GM19023 (cell line): ENCODE measurements around the gene CD109.
A peak's percentile ranks its signal among the peaks of the same experiment; 100 is the strongest.
"Not testable (repeated sequence)": the region's sequence is repeated elsewhere in the genome, so short reads cannot be mapped to it uniquely, and the experiment has no call there.

Source experiments
- ATAC-seq: cut with Tn5 transposase; IDR thresholded peaks from one replicate; pipeline ENCODE4 v1.9.1; 2021; ENCODE audit warnings: mild to moderate bottlenecking, moderate library complexity; ENCODE audit not compliant: unreplicated experiment

CD109 gene

GRCh38 chr6:73724389-73724788 lies 28.4 kb downstream of the CD109 start:
- ATAC-seq = no peak

- not testable (repeated sequence) for ATAC-seq
Measured at GRCh38 chr6:73725192-73725591, 29.2 kb downstream of the CD109 start.

- no peak for ATAC-seq
Measured at GRCh38 chr6:73727114-73727513, 31.1 kb downstream of the CD109 start.

- peak; percentile 62 for ATAC-seq
Measured at GRCh38 chr6:73728548-73729205, 32.7 kb downstream of the CD109 start.

GRCh38 chr6:73731285-73731684 lies 35.3 kb downstream of the CD109 start:
- no peak for ATAC-seq

GRCh38 chr6:73732845-73733675 lies 37.1 kb downstream of the CD109 start:
- ATAC-seq = peak; percentile 82

GRCh38 chr6:73733791-73734190 lies 37.8 kb downstream of the CD109 start:
- no peak for ATAC-seq

- no peak for ATAC-seq
Measured at GRCh38 chr6:73734832-73735453, 38.9 kb downstream of the CD109 start.

GRCh38 chr6:73738367-73739028 lies 42.5 kb downstream of the CD109 start:
- no peak for ATAC-seq

- peak; percentile 58 for ATAC-seq
Measured at GRCh38 chr6:73739096-73739495, 43.1 kb downstream of the CD109 start.

- ATAC-seq = no peak
Measured at GRCh38 chr6:73742433-73742832, 46.4 kb downstream of the CD109 start.

GRCh38 chr6:73743081-73743480 lies 47.1 kb downstream of the CD109 start:
- ATAC-seq = no peak

GRCh38 chr6:73743556-73743955 lies 47.6 kb downstream of the CD109 start:
- ATAC-seq = no peak

GRCh38 chr6:73746787-73747186 lies 50.8 kb downstream of the CD109 start:
- no peak for ATAC-seq

GRCh38 chr6:73747289-73747688 lies 51.3 kb downstream of the CD109 start:
- ATAC-seq = peak; percentile 96

GRCh38 chr6:73752943-73753342 lies 56.9 kb downstream of the CD109 start:
- no peak for ATAC-seq

- ATAC-seq = no peak
Measured at GRCh38 chr6:73766040-73766439, 70.0 kb downstream of the CD109 start.

- ATAC-seq = no peak
Measured at GRCh38 chr6:73768558-73768957, 72.6 kb downstream of the CD109 start.

GRCh38 chr6:73769976-73770375 lies 74.0 kb downstream of the CD109 start:
- no peak for ATAC-seq

GRCh38 chr6:73774311-73774774 lies 78.3 kb downstream of the CD109 start:
- ATAC-seq = no peak

GRCh38 chr6:73779943-73780342 lies 83.9 kb downstream of the CD109 start:
- no peak for ATAC-seq
